HG03571 (cell line): ENCODE measurements around the gene SIDT1.

ENCODE experiments used
- ATAC-seq: cut with Tn5 transposase; IDR thresholded peaks from one replicate; pipeline ENCODE4 v1.9.1; 2021; ENCODE audit not compliant: unreplicated experiment

The SIDT1 gene

DNA sequence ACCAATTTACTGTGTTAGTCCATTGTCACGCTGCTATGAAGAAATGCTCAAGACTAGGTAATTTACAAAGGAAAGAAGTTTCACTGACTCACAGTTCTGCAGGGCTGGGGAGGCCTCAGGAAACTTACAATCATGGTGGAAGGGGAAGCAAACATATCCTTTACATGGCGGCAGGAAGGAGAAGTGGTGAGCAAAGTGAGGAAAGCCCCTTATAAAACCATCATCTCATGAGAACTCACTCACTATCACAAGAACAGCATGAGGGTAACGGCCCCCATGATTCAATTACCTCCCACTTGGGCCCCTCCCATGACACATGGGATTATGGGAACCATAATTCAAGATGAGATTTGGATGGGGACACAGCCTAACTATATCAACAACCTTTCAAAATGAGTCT lies 143.9 kb downstream of the SIDT1 start:
- no peak for ATAC-seq

DNA sequence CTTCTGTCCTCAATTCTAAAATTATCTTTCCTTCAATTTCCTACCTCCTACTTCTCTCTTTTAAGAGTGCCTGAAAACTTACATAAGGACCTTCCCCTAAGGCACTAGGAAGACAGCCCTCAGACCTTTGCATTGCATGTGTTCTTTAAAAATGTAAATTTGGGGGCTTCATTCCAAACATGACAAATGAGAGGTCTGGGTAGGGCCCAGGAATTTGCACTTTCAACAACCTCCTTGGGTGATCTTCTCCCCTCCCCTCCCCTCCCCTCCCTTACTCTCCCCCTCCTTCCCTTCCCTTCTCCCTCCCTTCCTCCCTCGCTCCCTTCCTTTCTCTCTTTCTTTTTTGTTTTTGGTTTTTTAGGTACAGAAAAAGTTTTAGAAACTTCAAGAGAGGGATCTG lies 145.4 kb downstream of the SIDT1 start:
- no peak for ATAC-seq

DNA sequence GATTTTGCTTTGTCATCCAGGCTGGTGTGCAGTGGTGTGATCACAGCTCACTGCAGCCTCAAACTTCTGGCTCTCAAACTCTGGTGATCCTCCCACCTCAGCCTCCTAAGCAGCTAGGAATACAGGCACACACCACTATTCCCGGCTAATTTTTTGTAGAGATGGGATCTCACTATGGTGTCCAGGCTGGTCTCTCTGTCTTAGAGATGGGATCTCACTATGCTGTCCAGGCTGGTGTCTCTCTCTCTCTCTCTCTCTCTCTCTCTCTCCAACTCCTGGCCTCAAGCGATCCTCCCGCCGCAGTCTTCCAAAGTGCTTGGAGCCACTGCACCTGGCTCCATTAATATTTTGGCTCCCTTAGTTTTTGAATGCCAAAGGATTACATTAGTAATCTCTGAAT lies 146.4 kb downstream of the SIDT1 start:
- no peak for ATAC-seq
